A172 (cell line): ENCODE data around the gene RAP1GAP2. TPM values are rescaled to one million over a fixed set of nuclear protein-coding genes. Genes with fewer than 3 reads are reported as not detected.
"Not testable (repeated sequence)": the region's sequence is repeated elsewhere in the genome, so short reads cannot be mapped to it uniquely, and the experiment has no call there.

Experiments used
- DNase-seq: peaks from one replicate; pipeline ENCODE4 v3.0.0-alpha.2; 2015; ENCODE audit warnings: low spot score
- total RNA-seq: library from RNA; depleted of rRNA; stranded (reverse); fragments of >200 nt; shearing (Covaris generic); gene quantifications from 2 replicates; pipeline ENCODE4 v1.2.3, GENCODE V29; 2014

Gene RAP1GAP2
- total RNA-seq, 1 experiment from 2014 or later: 6.4 TPM

- peak; percentile 68 for DNase-seq
Measured at GRCh38 chr17:2814481-2815341, 18.5 kb downstream of the RAP1GAP2 start.

GRCh38 chr17:2815781-2816185, 19.5 kb downstream of the RAP1GAP2 start:
- DNase-seq: no peak

- DNase-seq: no peak
Measured at GRCh38 chr17:2816688-2817087, 20.4 kb downstream of the RAP1GAP2 start.

GRCh38 chr17:2819294-2819693, 23.1 kb downstream of the RAP1GAP2 start:
- DNase-seq: not testable (repeated sequence)

DNA sequence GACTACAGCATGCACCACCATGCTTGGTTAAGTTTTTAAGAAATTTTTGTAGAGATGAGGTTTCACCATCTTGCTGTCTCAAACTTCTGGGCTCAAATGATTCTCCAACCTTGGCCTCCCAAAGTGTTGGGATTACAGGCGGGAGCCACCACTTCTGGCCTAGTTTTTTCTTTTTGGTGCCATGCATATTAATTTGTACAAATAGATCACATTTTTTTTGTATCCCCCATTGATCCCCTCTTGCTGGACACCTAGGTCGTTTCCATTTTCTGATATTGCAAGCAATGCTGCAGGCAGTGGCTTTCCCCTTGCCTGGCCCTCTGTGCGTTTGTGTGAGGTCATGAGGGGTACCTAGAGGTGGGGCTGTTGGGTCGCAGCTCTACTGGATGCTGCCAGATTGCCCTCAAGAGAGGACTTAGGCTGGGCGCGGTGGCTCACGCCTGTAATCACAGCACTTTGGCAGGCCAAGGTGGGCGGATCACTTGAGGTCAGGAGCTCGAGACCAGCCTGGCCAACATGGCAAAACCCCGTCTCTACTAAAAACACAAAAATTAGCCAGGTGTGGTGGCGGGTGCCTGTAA, 23.8 kb downstream of the RAP1GAP2 start:
- DNase-seq: no peak

DNA sequence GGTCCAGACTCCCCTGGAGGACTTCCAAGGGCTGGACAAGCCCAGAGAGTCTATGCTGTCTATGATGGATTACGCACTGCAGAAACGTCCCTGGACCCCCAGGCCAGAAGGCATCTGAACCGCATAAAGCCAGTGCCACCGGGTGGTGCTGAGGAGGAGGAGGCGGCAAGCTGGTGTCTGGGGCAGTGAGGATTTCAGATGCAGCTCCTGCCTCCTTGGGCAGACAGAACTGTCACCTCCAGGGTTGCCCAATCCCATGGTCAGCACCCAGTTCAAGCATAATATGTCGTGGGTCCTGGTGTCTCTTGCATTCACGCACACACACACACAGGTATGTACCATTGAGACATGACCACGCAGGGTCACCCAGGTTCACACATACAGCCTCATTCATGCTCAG, 25.6 kb downstream of the RAP1GAP2 start:
- DNase-seq: no peak

- no peak for DNase-seq
Measured at GRCh38 chr17:2822358-2822757, 26.1 kb downstream of the RAP1GAP2 start.

DNA sequence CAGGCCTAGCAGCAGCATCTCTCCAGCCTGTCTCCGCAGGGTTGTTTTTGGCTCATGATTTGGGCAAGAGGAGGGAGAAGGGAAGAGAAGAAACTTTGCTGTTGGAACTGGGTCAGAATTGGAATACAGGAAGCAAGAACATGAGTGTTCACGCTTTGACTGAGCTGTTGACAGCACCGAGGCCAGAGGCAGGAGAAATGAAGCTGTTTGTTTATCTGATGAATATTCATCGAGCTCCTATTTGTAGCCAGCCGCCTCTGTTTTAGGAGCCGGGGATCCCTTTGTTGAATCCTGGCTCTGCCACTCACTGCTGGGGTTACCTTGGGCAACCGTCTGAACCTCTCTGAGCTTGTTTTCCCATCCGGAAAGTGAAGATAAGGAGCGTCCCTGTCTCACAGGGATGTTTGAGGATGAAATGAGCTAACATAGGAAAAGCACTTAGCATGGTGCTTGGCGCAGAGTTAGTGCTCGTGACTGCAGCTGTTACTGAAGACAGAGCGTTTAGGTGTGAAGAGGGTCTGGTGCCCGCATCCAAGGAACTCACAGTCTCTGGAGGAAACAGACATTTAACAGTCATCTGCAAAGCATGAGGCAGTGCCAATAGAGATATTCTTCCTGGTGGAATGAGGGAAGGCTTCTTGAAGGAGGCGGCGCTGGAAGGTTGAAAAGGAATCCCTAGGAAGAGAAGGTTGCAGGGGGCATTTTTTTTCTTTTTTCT, 29.2 kb downstream of the RAP1GAP2 start:
- no peak for DNase-seq

GRCh38 chr17:2828397-2829038, 32.3 kb downstream of the RAP1GAP2 start:
- peak; percentile 59 for DNase-seq

- no peak for DNase-seq
Measured at GRCh38 chr17:2830678-2831077, 34.4 kb downstream of the RAP1GAP2 start.

DNA sequence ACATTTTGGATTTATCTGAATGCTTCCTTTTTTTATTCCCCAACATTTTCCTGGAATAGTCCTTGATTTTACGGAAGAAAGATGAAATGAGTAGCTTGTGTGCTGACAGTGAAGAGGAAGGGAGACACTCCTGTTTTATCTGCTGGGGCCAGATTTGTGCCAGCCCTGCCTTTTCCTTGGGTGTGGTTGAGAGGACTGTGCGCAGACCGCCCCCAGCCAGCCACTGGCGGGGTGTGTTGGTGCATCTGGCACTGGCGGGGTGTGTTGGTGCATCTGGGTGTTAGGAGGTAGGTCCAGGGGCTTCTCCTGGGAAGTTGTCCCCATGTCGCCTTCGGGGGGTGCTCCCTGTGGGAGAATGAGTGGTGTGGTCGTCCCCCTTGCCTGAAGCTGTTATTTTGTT, 39.5 kb downstream of the RAP1GAP2 start:
- no peak for DNase-seq

GRCh38 chr17:2837147-2837561, 40.9 kb downstream of the RAP1GAP2 start:
- no peak for DNase-seq

- DNase-seq: peak; percentile 44
Measured at GRCh38 chr17:2841606-2842005, 45.4 kb downstream of the RAP1GAP2 start.

- DNase-seq: no peak
Measured at GRCh38 chr17:2842464-2842863, 46.2 kb downstream of the RAP1GAP2 start.

DNA sequence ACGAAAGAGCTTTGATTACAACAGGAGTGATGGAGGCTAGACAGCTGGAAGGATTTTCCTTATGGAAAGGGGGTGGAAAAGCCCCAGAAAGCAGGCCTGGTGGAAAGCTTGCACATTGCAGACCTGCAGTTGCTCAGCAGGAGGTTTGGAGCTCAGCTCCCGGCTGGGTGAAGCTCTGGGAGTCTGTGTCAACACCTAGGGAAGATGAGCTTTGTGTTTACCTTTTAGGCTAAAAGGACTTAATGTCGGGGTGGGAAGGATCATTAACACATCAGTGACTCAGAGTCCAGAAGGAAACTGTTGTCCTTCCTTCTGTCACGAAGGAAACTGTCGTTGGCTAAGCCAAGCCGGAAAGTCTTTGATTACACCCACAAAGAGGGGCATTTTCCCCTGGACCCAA, 48.2 kb downstream of the RAP1GAP2 start:
- DNase-seq: no peak

GRCh38 chr17:2847381-2848333, 51.4 kb downstream of the RAP1GAP2 start:
- no peak for DNase-seq

DNA sequence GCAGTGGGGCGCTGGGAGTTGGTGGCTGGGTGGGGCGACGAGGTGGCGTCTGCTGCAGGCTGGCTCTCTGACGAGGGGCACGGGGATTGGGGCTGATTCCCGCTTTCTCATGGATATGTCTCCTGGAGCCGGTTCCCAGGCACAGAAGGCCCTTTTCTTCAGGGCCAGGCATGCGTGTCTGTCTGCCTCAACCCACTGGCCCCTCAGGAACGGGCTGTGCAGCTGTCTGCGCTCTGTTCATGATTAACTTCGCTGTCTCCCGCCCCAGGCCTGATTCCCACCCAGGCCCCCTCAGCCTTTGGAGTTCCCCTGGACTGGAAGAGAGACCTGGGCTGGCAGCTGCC, 53.1 kb downstream of the RAP1GAP2 start:
- DNase-seq: no peak

DNA sequence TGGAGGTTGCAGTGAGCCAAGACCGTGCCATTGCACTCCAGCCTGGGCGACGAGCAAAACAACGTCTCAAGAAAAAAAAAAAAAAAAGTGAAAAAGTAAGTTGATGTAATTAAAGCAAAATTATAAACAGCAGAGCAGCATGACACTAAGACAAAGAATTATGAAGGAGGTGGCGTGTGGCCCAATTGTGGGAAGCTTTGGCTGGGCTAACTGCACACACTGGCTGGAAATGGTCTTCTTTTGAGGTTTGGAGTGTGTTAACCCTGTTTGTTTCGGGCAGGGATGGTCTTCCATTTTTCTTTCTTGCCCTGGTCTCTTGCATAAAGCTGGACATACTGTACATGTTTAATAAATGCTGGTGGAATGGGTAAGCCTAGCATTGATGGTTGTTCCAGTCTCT, 54.8 kb downstream of the RAP1GAP2 start:
- no peak for DNase-seq

DNA sequence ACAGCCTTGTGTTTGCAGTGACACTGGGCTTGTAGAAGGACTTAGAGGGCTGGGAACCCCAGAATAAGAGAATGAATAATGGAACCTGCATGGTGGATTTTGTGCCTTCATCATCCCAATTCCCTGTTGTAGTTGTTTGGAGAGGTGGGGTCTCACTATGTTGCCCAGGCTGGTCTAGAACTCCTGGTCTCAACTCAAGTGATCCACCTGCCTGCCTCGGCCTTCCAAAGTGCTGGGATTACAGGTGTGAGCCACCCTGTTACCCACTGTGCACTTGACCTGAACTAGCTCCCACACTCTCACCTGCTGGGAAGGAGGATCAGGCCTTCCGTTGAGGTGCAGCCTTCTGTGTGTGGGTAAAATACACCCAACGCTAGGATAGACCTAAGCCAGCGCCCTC, 55.4 kb downstream of the RAP1GAP2 start:
- DNase-seq: no peak

DNA sequence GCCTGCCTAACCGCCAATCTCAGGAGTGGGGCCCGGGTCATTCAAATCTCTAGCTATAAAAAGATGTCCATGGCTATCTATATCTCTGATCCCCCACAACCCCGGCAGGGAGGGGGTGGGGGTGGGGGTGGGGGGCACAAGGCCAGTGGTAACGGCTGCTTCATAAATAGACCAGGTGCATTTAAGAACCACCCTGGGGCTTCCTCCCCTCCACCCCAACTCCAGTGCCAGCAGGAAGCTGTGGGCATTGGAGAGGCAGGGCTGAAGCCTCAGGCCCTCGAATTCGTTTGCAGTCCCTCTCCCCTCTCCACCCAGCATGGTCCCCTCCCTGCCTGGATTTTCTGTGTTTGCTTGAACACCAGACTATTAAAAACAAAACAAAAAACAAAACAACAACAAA, 56.0 kb downstream of the RAP1GAP2 start:
- no peak for DNase-seq

- no peak for DNase-seq
Measured at GRCh38 chr17:2852729-2853282, 56.6 kb downstream of the RAP1GAP2 start.
